HG02642 (cell line): ENCODE measurements around the gene IGFBPL1.
"Not testable (repeated sequence)": the region's sequence is repeated elsewhere in the genome, so short reads cannot be mapped to it uniquely, and the experiment has no call there.

Experiments
- ATAC-seq: cut with Tn5 transposase; IDR thresholded peaks from one replicate; pipeline ENCODE4 v1.9.1; 2021; ENCODE audit warnings: mild to moderate bottlenecking; ENCODE audit not compliant: unreplicated experiment, poor library complexity

The IGFBPL1 gene

GRCh38 chr9:38382141-38382540 lies 42.1 kb downstream of the IGFBPL1 start:
- ATAC-seq, result no peak

- ATAC-seq, result no peak
Measured at GRCh38 chr9:38380872-38381534, 43.3 kb downstream of the IGFBPL1 start.

GRCh38 chr9:38380230-38380871 lies 43.9 kb downstream of the IGFBPL1 start:
- no peak for ATAC-seq

DNA sequence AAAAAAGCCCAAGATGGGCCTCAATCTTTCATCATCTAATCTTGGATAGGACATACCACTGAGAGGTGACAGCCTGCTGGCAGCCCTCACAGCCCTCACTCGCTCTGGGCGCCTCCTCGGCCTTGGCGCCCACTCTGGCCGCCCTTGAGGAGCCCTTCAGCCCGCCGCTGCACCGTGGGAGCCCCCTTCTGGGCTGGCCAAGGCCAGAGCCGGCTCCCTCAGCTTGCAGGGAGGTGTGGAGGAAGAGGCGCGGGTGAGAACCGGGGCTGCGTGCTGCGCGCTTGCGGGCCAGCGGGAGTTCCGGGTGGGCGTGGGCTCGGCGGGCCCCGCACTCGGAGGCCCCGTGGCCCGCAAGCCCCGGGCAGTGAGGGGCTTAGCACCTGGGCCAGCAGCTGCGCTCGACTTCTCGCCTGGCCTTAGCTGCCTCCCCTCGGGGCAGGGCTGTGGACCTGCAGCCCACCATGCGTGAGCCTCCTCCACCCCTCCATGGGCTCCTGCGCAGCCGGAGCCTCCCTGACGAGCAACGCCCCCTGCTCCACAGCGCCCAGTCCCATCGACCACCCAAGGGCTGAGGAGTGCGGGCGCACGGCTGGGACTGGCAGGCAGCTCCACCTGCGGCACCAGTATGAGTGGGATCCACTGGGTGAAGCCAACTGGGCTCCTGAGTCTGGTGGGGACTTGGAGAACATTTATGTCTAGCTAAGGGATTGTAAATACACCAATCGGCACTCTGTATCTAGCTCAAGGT lies 46.7 kb downstream of the IGFBPL1 start:
- ATAC-seq, result not testable (repeated sequence)

DNA sequence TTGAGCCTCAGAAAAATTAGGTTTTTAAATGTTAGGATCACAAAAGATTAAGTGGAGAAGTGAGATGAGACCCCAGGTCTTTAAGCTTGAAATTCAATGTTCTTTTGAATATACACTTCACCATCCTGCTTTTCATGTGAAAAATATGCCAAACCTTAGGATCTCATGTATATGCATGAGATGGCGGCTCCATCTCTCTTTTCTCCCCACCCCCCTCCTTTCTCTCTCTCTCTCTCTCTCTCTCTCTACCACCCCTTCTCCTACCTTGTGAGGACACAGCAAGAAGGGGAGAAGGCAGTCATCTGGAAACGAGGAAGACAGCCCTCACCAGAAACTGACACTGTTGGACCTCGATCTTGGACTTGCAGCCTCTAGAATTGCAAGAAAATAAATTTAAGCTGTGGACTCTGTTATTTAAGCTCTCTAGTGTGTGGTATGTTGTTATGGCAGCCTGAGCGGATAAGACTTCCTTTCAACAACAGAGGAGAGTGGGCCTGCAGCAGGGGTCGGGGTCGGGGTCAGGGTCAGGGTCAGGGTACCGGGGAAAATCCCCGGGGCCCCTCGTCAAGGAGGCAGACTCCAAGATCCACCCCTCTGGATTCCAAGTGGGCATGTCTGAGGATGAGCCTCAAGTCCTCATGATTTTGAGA lies 48.1 kb downstream of the IGFBPL1 start:
- no peak for ATAC-seq

- ATAC-seq, result no peak
Measured at GRCh38 chr9:38375572-38375963, 48.7 kb downstream of the IGFBPL1 start.

DNA sequence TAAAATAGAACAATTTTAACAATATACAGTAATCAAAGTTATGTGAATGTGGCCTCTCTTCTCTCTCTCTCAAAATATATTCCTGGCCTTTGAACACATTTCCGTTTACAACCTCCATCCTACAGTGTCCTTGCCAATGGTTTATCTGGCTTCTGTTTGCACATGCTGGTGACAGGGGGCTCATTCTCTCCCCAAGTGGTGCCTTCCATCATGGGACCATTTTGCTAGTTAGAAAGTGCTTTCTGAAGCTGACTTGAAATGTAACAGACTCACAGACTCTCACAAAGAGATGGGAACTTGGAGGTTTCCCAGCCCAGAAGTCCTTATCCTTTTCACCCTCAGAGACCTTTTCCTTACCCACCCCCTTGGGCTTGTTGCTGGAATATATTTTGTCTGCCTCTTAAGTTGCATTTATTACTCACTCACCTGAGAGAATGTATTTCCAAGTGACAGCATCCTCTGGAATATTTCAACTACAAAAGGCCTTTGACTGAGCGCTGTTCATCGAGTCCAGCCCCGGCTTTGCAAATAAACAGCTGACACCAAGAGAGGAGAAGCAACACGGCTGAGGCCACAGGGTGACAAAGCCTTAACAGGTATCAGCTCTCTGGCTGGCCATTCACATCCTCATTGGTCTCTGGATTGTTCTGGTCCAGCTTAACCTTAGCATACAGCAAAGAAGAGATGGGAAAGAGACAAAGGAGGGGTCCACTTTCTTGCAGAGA lies 49.2 kb downstream of the IGFBPL1 start:
- ATAC-seq, result no peak

- ATAC-seq, result no peak
Measured at GRCh38 chr9:38373679-38374078, 50.6 kb downstream of the IGFBPL1 start.

DNA sequence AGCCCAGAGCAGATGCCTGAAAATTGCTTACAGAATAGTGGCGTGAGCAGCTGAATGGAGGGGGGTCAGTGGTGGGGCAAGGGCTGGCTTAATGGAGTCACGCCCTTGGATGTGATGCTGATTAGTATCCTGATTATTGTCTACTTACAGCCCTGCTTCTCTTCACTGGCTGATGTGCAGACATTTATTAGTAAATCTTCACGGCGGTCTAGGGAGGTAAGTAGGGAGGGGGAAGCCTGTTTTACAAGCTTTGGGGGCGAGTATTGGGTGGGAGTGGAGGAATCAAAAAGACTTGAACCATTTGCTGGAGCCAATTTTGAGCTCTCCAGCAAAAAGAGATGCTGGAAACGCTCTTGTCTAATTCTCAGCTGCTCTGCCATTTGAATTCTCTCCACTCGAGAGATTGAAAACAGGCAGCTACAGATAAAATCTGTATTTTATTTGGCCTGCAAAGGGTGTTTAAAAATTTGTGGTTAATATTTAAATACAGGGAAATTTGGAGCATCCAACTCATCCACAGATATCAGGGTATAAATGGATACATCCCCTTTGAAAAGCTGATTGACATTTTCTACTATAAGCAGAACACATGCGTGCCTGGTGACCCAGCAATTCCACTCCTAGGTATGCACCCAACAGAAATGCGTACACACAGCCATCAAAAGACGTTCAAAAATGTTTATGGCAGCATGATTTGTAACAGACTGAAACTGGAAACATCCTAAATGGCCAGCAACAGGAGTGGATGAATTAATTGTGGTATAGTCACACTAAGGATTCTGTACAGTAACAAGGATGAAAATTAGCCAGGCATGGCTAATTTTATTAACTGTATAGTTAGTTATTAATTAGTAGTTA lies 51.3 kb downstream of the IGFBPL1 start:
- no peak for ATAC-seq

DNA sequence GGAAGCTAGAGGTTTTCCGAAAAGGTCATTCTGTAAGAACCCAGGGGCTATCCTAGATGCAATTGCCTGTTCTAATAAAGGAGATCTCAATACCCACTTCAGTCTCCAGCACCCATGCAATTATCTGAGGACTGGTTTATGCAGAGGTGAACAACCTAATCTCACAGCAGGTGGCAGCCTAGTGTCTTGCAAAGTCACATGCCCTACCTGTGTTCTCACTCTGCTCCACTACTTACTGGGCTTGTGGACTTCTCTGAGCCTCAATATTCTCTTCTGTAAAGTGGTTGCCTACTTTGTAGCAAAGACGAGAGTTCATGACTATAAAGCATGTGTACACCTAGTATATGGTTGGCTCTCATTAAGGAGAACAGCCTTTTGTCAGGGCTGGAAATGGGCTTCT lies 52.8 kb downstream of the IGFBPL1 start:
- ATAC-seq, result peak; percentile 50

DNA sequence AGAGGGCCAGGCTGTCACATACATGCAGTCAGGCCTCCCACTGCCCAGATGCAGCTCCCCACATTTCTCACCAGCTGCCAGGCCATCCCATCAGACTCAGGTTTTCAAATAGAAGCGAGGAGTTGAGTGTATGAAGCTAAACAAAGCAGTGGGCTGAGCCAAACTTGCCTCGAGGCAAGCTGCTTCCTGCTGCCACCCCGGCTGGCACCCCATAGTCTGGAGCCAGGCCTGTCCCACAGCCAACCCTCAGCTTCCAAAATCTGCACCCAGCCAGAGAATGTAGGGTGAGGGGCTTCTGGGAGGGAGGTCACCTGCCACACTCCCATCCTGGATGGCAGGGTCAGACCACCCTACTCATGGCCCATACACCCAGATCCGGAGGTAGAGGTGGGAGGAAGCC lies 54.1 kb downstream of the IGFBPL1 start:
- no peak for ATAC-seq

- no peak for ATAC-seq
Measured at GRCh38 chr9:38368731-38369130, 55.5 kb downstream of the IGFBPL1 start.

GRCh38 chr9:38367898-38368297 lies 56.4 kb downstream of the IGFBPL1 start:
- no peak for ATAC-seq

DNA sequence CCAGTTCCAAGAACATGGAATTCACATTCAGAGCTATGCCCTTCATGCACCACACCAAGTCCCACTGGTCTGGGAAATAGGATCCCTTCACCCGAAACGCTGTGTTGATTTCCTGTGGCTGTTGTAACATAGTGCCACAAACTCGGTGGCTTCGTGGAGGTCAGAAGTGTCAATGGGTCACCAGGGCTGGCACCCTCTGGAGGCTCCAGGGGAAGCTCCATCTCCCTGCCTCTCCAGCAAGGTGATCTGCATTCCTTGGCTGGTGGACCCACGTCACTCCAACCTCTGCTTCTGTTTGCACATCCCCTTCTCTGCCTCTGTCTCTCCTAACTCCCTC lies 60.7 kb downstream of the IGFBPL1 start:
- no peak for ATAC-seq

GRCh38 chr9:38362852-38363588 lies 61.2 kb downstream of the IGFBPL1 start:
- peak; percentile 65 for ATAC-seq

GRCh38 chr9:38361473-38361850 lies 62.8 kb downstream of the IGFBPL1 start:
- ATAC-seq, result no peak

GRCh38 chr9:38360839-38361472 lies 63.3 kb downstream of the IGFBPL1 start:
- no peak for ATAC-seq

- ATAC-seq, result no peak
Measured at GRCh38 chr9:38359689-38360385, 64.4 kb downstream of the IGFBPL1 start.
